ENCODE measurements around the gene TMEM61. TPM values are rescaled to one million over a fixed set of nuclear protein-coding genes. Genes with fewer than 3 reads are reported as not detected.
A peak's percentile ranks its signal among the peaks of the same experiment; 100 is the strongest.

TMEM61 gene
- total and polyA plus RNA-seq, 11 donors: 0.48 to 1.2 TPM; not detected in 9

DNA sequence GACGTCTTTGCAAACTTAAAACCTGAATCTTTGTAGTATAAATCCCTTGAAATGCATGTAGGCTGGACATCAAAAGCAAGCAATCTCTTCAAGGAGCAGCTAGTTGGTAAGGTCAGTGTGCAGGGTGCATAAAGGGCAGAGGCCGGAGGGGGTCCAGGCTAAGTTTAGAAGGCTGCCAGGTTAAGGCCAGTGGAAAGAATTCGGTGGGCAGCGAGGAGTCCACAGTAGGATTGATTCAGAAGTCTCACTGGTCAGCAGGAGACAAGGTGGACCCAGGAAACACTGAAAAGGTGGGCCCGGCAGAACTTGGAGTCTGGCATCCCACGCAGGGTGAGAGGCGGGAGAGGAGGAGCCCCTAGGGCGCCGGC lies 58.5 kb downstream of the TMEM61 start:
- Histone ChIP-seq H3K27me3 (peaks cover 10 to 73% (median 37%) of the 10 kb centered on the region in 9 donors), H3K9me3 (no peaks in the 10 kb centered on the region), H3K36me3 (no peaks in the 10 kb centered on the region), H3K4me1 (peaks cover 0 to 17% (median 0%) of the 10 kb centered on the region in 12 donors), H3K27ac (no peak overlapping the region), H3K4me3 (no peak overlapping the region)
- ATAC-seq: no peak
- 40 to 50% (median 42%) methylated on average over 8 to 9 of the region's 9 CpGs for WGBS, 4 donors
- TF ChIP-seq CTCF (IDR thresholded peaks at IDR 0.05) (no peak), POLR2A (IDR thresholded peaks at IDR 0.05) (no peak)
- DNase-seq: no peak
- intact Hi-C loops (cut with DNase I): no loop called here

DNA sequence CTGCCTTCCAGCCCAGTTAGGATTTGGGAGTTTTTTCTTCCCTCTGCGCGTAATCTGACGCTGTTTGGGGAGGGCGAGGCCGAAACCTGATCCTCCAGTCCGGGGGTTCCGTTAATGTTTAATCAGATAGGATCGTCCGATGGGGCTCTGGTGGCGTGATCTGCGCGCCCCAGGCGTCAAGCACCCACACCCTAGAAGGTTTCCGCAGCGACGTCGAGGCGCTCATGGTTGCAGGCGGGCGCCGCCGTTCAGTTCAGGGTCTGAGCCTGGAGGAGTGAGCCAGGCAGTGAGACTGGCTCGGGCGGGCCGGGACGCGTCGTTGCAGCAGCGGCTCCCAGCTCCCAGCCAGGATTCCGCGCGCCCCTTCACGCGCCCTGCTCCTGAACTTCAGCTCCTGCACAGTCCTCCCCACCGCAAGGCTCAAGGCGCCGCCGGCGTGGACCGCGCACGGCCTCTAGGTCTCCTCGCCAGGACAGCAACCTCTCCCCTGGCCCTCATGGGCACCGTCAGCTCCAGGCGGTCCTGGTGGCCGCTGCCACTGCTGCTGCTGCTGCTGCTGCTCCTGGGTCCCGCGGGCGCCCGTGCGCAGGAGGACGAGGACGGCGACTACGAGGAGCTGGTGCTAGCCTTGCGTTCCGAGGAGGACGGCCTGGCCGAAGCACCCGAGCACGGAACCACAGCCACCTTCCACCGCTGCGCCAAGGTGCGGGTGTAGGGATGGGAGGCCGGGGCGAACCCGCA lies 59.1 kb downstream of the TMEM61 start, which contains the start of gene PCSK9:
PCSK9 (plus strand) TSS at position 207 of the 741 bp plus-strand sequence; CDS start at position 497, 290 bp downstream.
- peaks cover 10 to 68% (median 37%) of the 10 kb centered on the region in 9 donors for H3K27me3 ChIP-seq
- ATAC-seq (peak in 3 of 4 donors; percentile 50 to 64 (median 57)), DNase-seq (no peak)

DNA sequence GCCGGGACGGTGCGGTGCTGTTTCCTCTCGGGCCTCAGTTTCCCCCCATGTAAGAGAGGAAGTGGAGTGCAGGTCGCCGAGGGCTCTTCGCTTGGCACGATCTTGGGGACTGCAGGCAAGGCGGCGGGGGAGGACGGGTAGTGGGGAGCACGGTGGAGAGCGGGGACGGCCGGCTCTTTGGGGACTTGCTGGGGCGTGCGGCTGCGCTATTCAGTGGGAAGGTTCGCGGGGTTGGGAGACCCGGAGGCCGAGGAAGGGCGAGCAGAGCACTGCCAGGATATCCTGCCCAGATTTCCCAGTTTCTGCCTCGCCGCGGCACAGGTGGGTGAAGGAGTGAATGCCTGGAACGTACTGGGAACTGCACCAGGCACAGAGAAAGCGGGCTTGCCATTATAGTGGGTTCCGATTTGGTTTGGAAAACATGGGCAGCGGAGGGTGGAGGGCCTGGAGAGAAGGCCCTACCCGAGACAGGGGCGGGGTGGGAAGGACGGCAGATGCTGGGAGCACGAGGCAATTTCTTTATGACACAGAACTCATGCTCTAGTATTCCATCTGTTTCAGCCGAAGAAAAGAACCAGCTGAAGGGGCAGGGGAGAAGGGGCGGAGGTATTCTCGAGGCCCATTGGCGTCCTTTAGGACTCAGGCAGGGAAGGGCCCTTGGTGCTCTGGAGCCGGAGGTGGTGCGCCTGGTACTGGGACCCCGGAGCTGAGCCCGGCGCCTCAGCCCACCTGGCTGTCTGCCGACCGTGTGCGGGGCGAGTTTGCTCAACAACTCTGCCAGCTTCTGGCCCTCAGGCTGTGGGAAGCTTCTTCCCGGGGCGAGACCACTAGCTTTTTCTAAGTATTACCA lies 59.9 kb downstream of the TMEM61 start:
- Histone ChIP-seq H3K9me3 (no peaks in the 10 kb centered on the region), H3K4me1 (peaks cover 0 to 17% (median 0%) of the 10 kb centered on the region in 12 donors), H3K36me3 (no peaks in the 10 kb centered on the region), H3K27ac (no peak overlapping the region), H3K27me3 (peaks cover 10 to 62% (median 32%) of the 10 kb centered on the region in 9 donors), H3K4me3 (peak overlapping the region in 6 of 12 donors; percentile 2 to 33 (median 22))
- TF ChIP-seq CTCF (IDR thresholded peaks at IDR 0.05): no peak
- TF ChIP-seq POLR2A (IDR thresholded peaks at IDR 0.05): no peak
- DNase-seq (no peak), ATAC-seq (peak in 2 of 4 donors; percentile 17 to 20)
- 18 to 32% (median 28%) methylated on average over 35 to 49 of the region's 49 CpGs for WGBS, 4 donors
- intact Hi-C loops (cut with DNase I): no loop called here

More for the DNA sequence above, 59.1 kb downstream of the TMEM61 start, which contains the start of gene PCSK9:
- H3K36me3 ChIP-seq: no peaks in the 10 kb centered on the region
- H3K27ac ChIP-seq: no peak within 1 kb of the TSS
- peaks cover 0 to 17% (median 0%) of the 10 kb centered on the region in 12 donors for H3K4me1 ChIP-seq
- no peaks in the 10 kb centered on the region for H3K9me3 ChIP-seq
- 2 to 3% (median 3%) methylated on average over 37 to 67 of the region's 67 CpGs for WGBS, 4 donors
- TF ChIP-seq CTCF (IDR thresholded peaks at IDR 0.05) (no peak), POLR2A (IDR thresholded peaks at IDR 0.05) (no peak)
- intact Hi-C loops (cut with DNase I): no loop called here
- peak within 1 kb of the TSS in 8 of 12 donors; percentile 2 to 33 (median 16) for H3K4me3 ChIP-seq
